HPDE6-E6E7 (cell line): ENCODE results near the gene DMD.
"Not testable (repeated sequence)": the region's sequence is repeated elsewhere in the genome, so short reads cannot be mapped to it uniquely, and the experiment has no call there.

Source experiments
- DNase-seq: peaks from one replicate; pipeline ENCODE4 v3.0.0; 2011; ENCODE audit warnings: missing footprints; ENCODE audit errors: extremely low spot score

DMD gene

GRCh38 chrX:33156152-33156726 is 55.1 kb downstream of the DMD start:
- DNase-seq: no peak

GRCh38 chrX:33149580-33149979 is 61.8 kb downstream of the DMD start:
- DNase-seq: no peak

GRCh38 chrX:33149085-33149484 is 62.3 kb downstream of the DMD start:
- DNase-seq: no peak

GRCh38 chrX:33142331-33142730 is 69.0 kb downstream of the DMD start:
- DNase-seq: no peak

- no peak for DNase-seq
Measured at GRCh38 chrX:33138677-33139249, 72.6 kb downstream of the DMD start.

GRCh38 chrX:33134164-33134563 is 77.2 kb downstream of the DMD start:
- DNase-seq: no peak

GRCh38 chrX:33133320-33133719 is 78.0 kb downstream of the DMD start:
- DNase-seq: no peak

GRCh38 chrX:33132569-33132968 is 78.8 kb downstream of the DMD start:
- DNase-seq: no peak

- no peak for DNase-seq
Measured at GRCh38 chrX:33129607-33130006, 81.7 kb downstream of the DMD start.

- no peak for DNase-seq
Measured at GRCh38 chrX:33128048-33128805, 83.1 kb downstream of the DMD start.

- no peak for DNase-seq
Measured at GRCh38 chrX:33126469-33126868, 84.9 kb downstream of the DMD start.

- no peak for DNase-seq
Measured at GRCh38 chrX:33109858-33110257, 101.5 kb downstream of the DMD start.

- DNase-seq: no peak
Measured at GRCh38 chrX:33106737-33107136, 104.6 kb downstream of the DMD start.

GRCh38 chrX:33095079-33095478 is 116.3 kb downstream of the DMD start:
- no peak for DNase-seq

- DNase-seq: no peak
Measured at GRCh38 chrX:33087411-33087810, 123.9 kb downstream of the DMD start.

GRCh38 chrX:33086886-33087285 is 124.5 kb downstream of the DMD start:
- DNase-seq: no peak

- no peak for DNase-seq
Measured at GRCh38 chrX:33082371-33082770, 129.0 kb downstream of the DMD start.

- DNase-seq: no peak
Measured at GRCh38 chrX:33078273-33078672, 133.1 kb downstream of the DMD start.

- not testable (repeated sequence) for DNase-seq
Measured at GRCh38 chrX:33073660-33074059, 137.7 kb downstream of the DMD start.

GRCh38 chrX:33065415-33065814 is 145.9 kb downstream of the DMD start:
- no peak for DNase-seq

GRCh38 chrX:33062041-33062440 is 149.3 kb downstream of the DMD start:
- no peak for DNase-seq

GRCh38 chrX:33053001-33053400 is 158.3 kb downstream of the DMD start:
- no peak for DNase-seq

GRCh38 chrX:33045882-33046281 is 165.5 kb downstream of the DMD start:
- no peak for DNase-seq
